Endothelial cell (in vitro differentiated cells): ENCODE results near the gene CMIP. TPM values are rescaled to one million over a fixed set of nuclear protein-coding genes. Genes with fewer than 3 reads are reported as not detected.
A peak's percentile ranks its signal among the peaks of the same experiment; 100 is the strongest.

Experiments used
- DNase-seq: peaks from one replicate; pipeline ENCODE4 v3.0.0; 2021; ENCODE audit warnings: low spot score
- H3K27ac Mint-ChIP-seq: one replicate; pipeline ENCODE4 v1.8.0; 2021; ENCODE audit warnings: mixed read lengths, inconsistent platforms; ENCODE audit not compliant: unreplicated experiment
- H3K27me3 Mint-ChIP-seq: one replicate; pipeline ENCODE4 v1.8.0; 2021; ENCODE audit warnings: mild to moderate bottlenecking, moderate library complexity, mixed read lengths, inconsistent platforms; ENCODE audit not compliant: unreplicated experiment
- H3K36me3 Mint-ChIP-seq: one replicate; pipeline ENCODE4 v1.8.0; 2021; ENCODE audit warnings: mild to moderate bottlenecking, low read depth, mixed read lengths, inconsistent platforms; ENCODE audit not compliant: unreplicated experiment
- H3K4me1 Mint-ChIP-seq: one replicate; pipeline ENCODE4 v1.8.0; 2021; ENCODE audit warnings: mild to moderate bottlenecking, mixed read lengths, inconsistent platforms; ENCODE audit not compliant: unreplicated experiment
- H3K4me3 Mint-ChIP-seq: one replicate; pipeline ENCODE4 v1.8.0; 2021; ENCODE audit warnings: mild to moderate bottlenecking, mixed read lengths, inconsistent platforms; ENCODE audit not compliant: unreplicated experiment
- H3K9me3 Mint-ChIP-seq: one replicate; pipeline ENCODE4 v1.8.0; 2021; ENCODE audit warnings: mixed read lengths, inconsistent platforms; ENCODE audit not compliant: unreplicated experiment
- total RNA-seq: library from RNA; stranded (reverse); fragmentation: NEBNext Ultra II Directional; extraction: Animal tissue kit (Norgen Biotek cat#: 25700); gene quantifications from one replicate; pipeline ENCODE4 v1.2.1, GENCODE V29; 2021; ENCODE audit not compliant: unreplicated experiment
- TF ChIP-seq, protein P1 (sequence below): fragments of 200-600 bp; sonication (generic); IDR thresholded peaks from one replicate; pipeline ENCODE4 v1.5.0; 2021; ENCODE audit warnings: antibody characterized with exemption; ENCODE audit not compliant: unreplicated experiment

Gene CMIP
- total RNA-seq, 1 donor from 2014 or later, result 98.9 TPM

DNA sequence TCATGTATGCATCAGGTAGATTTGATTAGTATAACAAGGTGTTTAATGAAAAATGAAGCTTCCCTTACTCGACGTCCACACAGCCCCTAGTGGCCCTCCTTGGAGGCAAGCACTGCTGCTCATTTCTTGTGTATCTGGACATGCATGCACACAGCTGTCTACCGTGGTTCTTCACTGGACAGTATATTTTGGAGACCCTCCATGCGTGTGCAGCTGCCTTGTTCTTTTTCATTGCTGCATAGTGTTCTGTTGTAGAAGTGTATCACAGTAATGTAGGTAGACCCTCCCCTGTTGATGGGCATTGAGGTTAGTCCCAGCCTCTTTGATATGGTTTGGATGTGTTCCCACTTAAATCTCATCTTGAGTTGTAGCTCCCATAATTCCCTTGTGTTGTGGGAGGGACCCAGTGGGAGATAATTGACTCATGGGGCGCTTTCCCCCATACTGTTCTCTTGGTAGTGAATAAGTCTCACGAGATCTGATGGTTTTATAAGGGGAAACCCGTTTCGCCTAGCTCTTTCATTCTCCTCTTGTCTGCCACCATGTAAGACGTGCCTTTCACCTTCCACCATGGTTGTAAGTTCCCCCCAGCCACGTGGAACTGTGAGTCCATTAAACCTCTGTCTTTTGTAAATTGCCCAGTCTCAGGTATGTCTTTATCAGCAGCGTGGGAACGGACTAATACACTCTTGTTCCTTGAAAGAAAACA lies 6.3 kb downstream of the CMIP start:
- Mint-ChIP-seq H3K4me3 (no peak overlapping the region), H3K4me1 (peaks cover 73% of the 10 kb centered on the region), H3K27me3 (peaks cover 11% of the 10 kb centered on the region), H3K36me3 (peaks cover 10% of the 10 kb centered on the region), H3K9me3 (no peaks in the 10 kb centered on the region), H3K27ac (peak overlapping the region; percentile 82)
- TF ChIP-seq, protein P1, sequence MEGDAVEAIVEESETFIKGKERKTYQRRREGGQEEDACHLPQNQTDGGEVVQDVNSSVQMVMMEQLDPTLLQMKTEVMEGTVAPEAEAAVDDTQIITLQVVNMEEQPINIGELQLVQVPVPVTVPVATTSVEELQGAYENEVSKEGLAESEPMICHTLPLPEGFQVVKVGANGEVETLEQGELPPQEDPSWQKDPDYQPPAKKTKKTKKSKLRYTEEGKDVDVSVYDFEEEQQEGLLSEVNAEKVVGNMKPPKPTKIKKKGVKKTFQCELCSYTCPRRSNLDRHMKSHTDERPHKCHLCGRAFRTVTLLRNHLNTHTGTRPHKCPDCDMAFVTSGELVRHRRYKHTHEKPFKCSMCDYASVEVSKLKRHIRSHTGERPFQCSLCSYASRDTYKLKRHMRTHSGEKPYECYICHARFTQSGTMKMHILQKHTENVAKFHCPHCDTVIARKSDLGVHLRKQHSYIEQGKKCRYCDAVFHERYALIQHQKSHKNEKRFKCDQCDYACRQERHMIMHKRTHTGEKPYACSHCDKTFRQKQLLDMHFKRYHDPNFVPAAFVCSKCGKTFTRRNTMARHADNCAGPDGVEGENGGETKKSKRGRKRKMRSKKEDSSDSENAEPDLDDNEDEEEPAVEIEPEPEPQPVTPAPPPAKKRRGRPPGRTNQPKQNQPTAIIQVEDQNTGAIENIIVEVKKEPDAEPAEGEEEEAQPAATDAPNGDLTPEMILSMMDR, result no peak
- no peak for DNase-seq

DNA sequence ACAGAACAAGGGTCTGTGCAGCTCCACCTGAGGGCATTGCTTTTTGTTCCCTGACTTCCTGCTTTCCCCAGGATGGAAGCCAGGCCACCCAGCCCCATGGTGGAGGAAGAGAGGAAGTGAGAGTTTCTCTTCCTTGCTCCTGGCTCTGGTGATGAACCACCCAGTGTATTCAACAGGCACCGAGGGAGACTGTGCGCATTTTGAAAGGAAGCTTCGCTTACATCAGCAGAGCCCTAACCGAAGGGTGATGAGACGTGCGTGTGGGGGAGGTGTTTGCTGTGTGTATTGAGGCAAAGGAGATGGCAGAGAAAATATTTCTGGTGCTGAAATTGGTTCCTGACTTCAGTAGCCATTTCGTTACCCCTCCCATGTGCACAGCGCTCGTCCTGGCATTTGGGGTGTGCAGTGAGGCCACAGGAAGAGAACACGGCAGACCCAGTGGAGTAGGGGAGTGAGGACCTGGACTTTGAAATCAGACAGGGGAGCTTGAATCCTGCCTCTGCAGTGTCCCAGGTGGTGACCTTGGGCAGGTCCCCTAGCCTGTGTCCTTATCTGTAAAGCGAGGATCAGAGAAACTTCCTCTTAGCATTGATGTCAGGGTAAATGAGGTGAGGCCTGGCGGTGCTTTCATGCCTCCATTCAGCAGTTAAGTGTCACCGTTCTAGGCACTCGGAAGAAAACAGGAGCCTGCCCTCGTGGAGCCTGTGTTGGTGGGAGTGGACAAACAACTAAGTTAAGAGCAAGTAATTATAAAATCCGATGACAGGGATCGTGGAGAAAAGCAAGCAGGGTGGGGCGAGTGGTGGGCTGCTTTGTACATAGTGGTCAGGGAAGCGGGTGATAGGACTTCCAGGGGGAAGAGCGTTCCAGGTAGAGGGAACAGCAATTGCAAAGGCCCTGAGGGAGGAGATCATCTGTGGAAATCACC lies 7.4 kb downstream of the CMIP start:
- Mint-ChIP-seq H3K27ac (peak overlapping the region; percentile 70), H3K27me3 (peaks cover 9% of the 10 kb centered on the region), H3K9me3 (no peaks in the 10 kb centered on the region), H3K36me3 (peaks cover 14% of the 10 kb centered on the region), H3K4me3 (peak overlapping the region; percentile 9), H3K4me1 (peaks cover 72% of the 10 kb centered on the region)
- no peak for DNase-seq
- TF ChIP-seq, protein P1, result no peak

GRCh38 chr16:81453091-81453728 lies 8.6 kb downstream of the CMIP start:
- TF ChIP-seq, protein P1, result no peak

GRCh38 chr16:81454044-81454443 lies 9.4 kb downstream of the CMIP start:
- Mint-ChIP-seq H3K36me3 (peaks cover 26% of the 10 kb centered on the region), H3K4me3 (no peak overlapping the region), H3K4me1 (peaks cover 64% of the 10 kb centered on the region), H3K9me3 (no peaks in the 10 kb centered on the region), H3K27ac (peak overlapping the region; percentile 78), H3K27me3 (peaks cover 11% of the 10 kb centered on the region)
- no peak for DNase-seq
- TF ChIP-seq, protein P1, result no peak

More at GRCh38 chr16:81453091-81453728, 8.6 kb downstream of the CMIP start:
- Mint-ChIP-seq H3K27me3 (peaks cover 11% of the 10 kb centered on the region), H3K4me3 (no peak overlapping the region), H3K4me1 (peaks cover 67% of the 10 kb centered on the region), H3K36me3 (peaks cover 21% of the 10 kb centered on the region), H3K27ac (peak overlapping the region; percentile 48), H3K9me3 (no peaks in the 10 kb centered on the region)
- no peak for DNase-seq
